GM12891 (cell line): ENCODE measurements around the gene KLHL21.
A peak's percentile ranks its signal among the peaks of the same experiment; 100 is the strongest.
"Not testable (repeated sequence)": the region's sequence is repeated elsewhere in the genome, so short reads cannot be mapped to it uniquely, and the experiment has no call there.

Experiments
- DNase-seq: peaks from one replicate; pipeline ENCODE4 v3.0.0; 2011; ENCODE audit warnings: low spot score; ENCODE audit not compliant: insufficient read length
- FAIRE-seq: peaks from 2 replicates; lab custom pipeline; 2011; peaks lifted over from hg19 to GRCh38; lab: Jason Lieb, UNC
- PAX5 ChIP-seq: IDR thresholded peaks from 2 replicates; pipeline ENCODE4 v1.6.1; 2011; ENCODE audit warnings: low read length, moderate library complexity, mild to moderate bottlenecking; ENCODE audit not compliant: insufficient read depth, severe bottlenecking
- POLR2A ChIP-seq: IDR thresholded peaks from 2 replicates; pipeline ENCODE4 v1.6.1; 2011; ENCODE audit warnings: low read depth, low read length, control low read depth
- POLR2AphosphoS5 ChIP-seq: IDR thresholded peaks from 2 replicates; pipeline ENCODE4 v1.6.1; 2011; ENCODE audit warnings: low read depth, low read length, control low read depth
- POU2F2 ChIP-seq: IDR thresholded peaks from 2 replicates; pipeline ENCODE4 v1.6.1; 2011; ENCODE audit warnings: low read depth, mild to moderate bottlenecking, control low read depth, low read length, moderate library complexity
- SPI1 ChIP-seq: IDR thresholded peaks from 2 replicates; pipeline ENCODE4 v1.6.1; 2011; ENCODE audit warnings: low read depth, low read length, control low read depth
- TAF1 ChIP-seq: IDR thresholded peaks from 2 replicates; pipeline ENCODE4 v1.6.1; 2011; ENCODE audit warnings: low read depth, low read length, control low read depth

KLHL21 gene

GRCh38 chr1:6578624-6579373, 23.9 kb downstream of the KLHL21 start:
- DNase-seq: no peak
- TF ChIP-seq POLR2AphosphoS5 (no peak), POLR2A (no peak), PAX5 (no peak), SPI1 (no peak), POU2F2 (no peak), TAF1 (no peak)
- FAIRE-seq: no peak

- FAIRE-seq: no peak
- DNase-seq: no peak
- TF ChIP-seq SPI1 (no peak), TAF1 (no peak), POU2F2 (no peak), PAX5 (no peak), POLR2AphosphoS5 (no peak), POLR2A (no peak)
Measured at GRCh38 chr1:6577831-6578525, 24.7 kb downstream of the KLHL21 start.

GRCh38 chr1:6574818-6575217, 27.9 kb downstream of the KLHL21 start:
- no peak for DNase-seq
- TF ChIP-seq PAX5 (no peak), POLR2A (no peak), SPI1 (no peak), TAF1 (no peak), POU2F2 (no peak), POLR2AphosphoS5 (no peak)
- FAIRE-seq: no peak

GRCh38 chr1:6574025-6574620, 28.5 kb downstream of the KLHL21 start:
- FAIRE-seq: peak; percentile 33
- no peak for DNase-seq
- TF ChIP-seq POU2F2: no peak
- TF ChIP-seq SPI1: no peak
- no peak for TF ChIP-seq POLR2A
- TF ChIP-seq TAF1: no peak
- no peak for TF ChIP-seq PAX5
- TF ChIP-seq POLR2AphosphoS5: no peak

GRCh38 chr1:6572653-6573383, 29.9 kb downstream of the KLHL21 start:
- DNase-seq (no peak), FAIRE-seq (no peak)
- TF ChIP-seq PAX5: no peak
- TF ChIP-seq POU2F2: no peak
- no peak for TF ChIP-seq POLR2AphosphoS5

- FAIRE-seq (no peak), DNase-seq (no peak)
- TF ChIP-seq POLR2A (no peak), POLR2AphosphoS5 (no peak), SPI1 (no peak)
Measured at GRCh38 chr1:6570987-6571386, 31.7 kb downstream of the KLHL21 start.

- DNase-seq (no peak), FAIRE-seq (no peak)
- TF ChIP-seq PAX5: no peak
- TF ChIP-seq POLR2A: no peak
- no peak for TF ChIP-seq POLR2AphosphoS5
- no peak for TF ChIP-seq SPI1
- no peak for TF ChIP-seq TAF1
- no peak for TF ChIP-seq POU2F2
Measured at GRCh38 chr1:6570100-6570499, 32.6 kb downstream of the KLHL21 start.

GRCh38 chr1:6569033-6569432, 33.6 kb downstream of the KLHL21 start:
- TF ChIP-seq SPI1 (no peak), POU2F2 (no peak), PAX5 (no peak), TAF1 (no peak), POLR2A (no peak), POLR2AphosphoS5 (no peak)
- no peak for FAIRE-seq

GRCh38 chr1:6560267-6560666, 42.4 kb downstream of the KLHL21 start:
- TF ChIP-seq POLR2A (no peak), POU2F2 (no peak), SPI1 (no peak), POLR2AphosphoS5 (no peak), TAF1 (no peak), PAX5 (no peak)
- DNase-seq (no peak), FAIRE-seq (no peak)

More at GRCh38 chr1:6569033-6569432, 33.6 kb downstream of the KLHL21 start:
- no peak for DNase-seq

- DNase-seq, FAIRE-seq: not testable (repeated sequence)
Measured at GRCh38 chr1:6559161-6559560, 43.5 kb downstream of the KLHL21 start.
